H1 (cell line): ENCODE data around the gene KIF27. TPM values are rescaled to one million over a fixed set of nuclear protein-coding genes. Genes with fewer than 3 reads are reported as not detected.

Experiments used
- CTCF ChIA-PET: fragments of 300-600 bp; sonication (Branson Sonifier 250); formaldehyde crosslinking; loops from one replicate; lab custom pipeline; 2021; ENCODE audit not compliant: partially characterized antibody; lab: Charles Lee
- POLR2A ChIA-PET: fragments of 300-600 bp; sonication (Branson Sonifier 250); formaldehyde crosslinking; loops from one replicate; lab custom pipeline; 2021; ENCODE audit warnings: inconsistent platforms; ENCODE audit not compliant: partially characterized antibody; lab: Charles Lee
- DNase-seq, 2 experiments: peaks; one replicate each; pipeline versions ENCODE4 v3.0.0 to v3.0.0-alpha.2; 2010 to 2022; ENCODE audit warnings: low spot score in 2 of 2, low read depth in 1 of 2, mixed read lengths in 1 of 2
- FAIRE-seq: peaks from 2 replicates; lab custom pipeline; 2011; peaks lifted over from hg19 to GRCh38; lab: Jason Lieb, UNC
- H2AFZ ChIP-seq: 2 replicates; pipeline ENCODE4 v1.8.1; 2012; ENCODE audit warnings: low read length, inconsistent platforms
- H2AK5ac ChIP-seq: 2 replicates; pipeline ENCODE4 v1.6.1; 2013; ENCODE audit warnings: low read depth, low read length
- H2BK120ac ChIP-seq: replicated peaks from 2 replicates; pipeline ENCODE3; 2013; ENCODE audit warnings: low read depth, low read length, inconsistent platforms
- H2BK12ac ChIP-seq: 2 replicates; pipeline ENCODE4 v1.6.1; 2013; ENCODE audit warnings: low read depth, low read length
- H2BK15ac ChIP-seq: 2 replicates; pipeline ENCODE4 v1.6.1; 2013; ENCODE audit warnings: low read length
- H2BK20ac ChIP-seq: 2 replicates; pipeline ENCODE4 v1.6.1; 2013; ENCODE audit warnings: low read length
- H2BK5ac ChIP-seq: 2 replicates; pipeline ENCODE4 v1.6.1; 2013; ENCODE audit warnings: low read depth, low read length
- H3K14ac ChIP-seq: 2 replicates; pipeline ENCODE4 v1.6.1; 2013; ENCODE audit warnings: inconsistent platforms; ENCODE audit not compliant: insufficient read length
- H3K18ac ChIP-seq: 2 replicates; pipeline ENCODE4 v1.6.1; 2013; ENCODE audit warnings: low read length; ENCODE audit errors: extremely low read depth
- H3K23ac ChIP-seq: 2 replicates; pipeline ENCODE4 v1.6.1; 2013; ENCODE audit warnings: inconsistent platforms; ENCODE audit not compliant: insufficient read length
- H3K23me2 ChIP-seq: 2 replicates; pipeline ENCODE4 v1.6.1; 2013; ENCODE audit warnings: low read depth, low read length
- H3K27ac ChIP-seq: 2 replicates; pipeline ENCODE4 v1.6.1; 2011; ENCODE audit warnings: low read depth, low read length, inconsistent platforms
- H3K27me3 ChIP-seq, 4 experiments: replicated peaks in 1 of 4; 1 replicate in 1 of 4; 2 replicates in 3 of 4; pipeline versions ENCODE4 v1.6.1 to v1.8.1; 2011 to 2013; ENCODE audit warnings: low read length in 3 of 4, mild to moderate bottlenecking in 3 of 4, inconsistent platforms in 2 of 4, mixed read lengths in 2 of 4, moderate library complexity in 1 of 4; ENCODE audit not compliant: control insufficient read depth in 3 of 4, insufficient read depth in 3 of 4; ENCODE audit errors: extremely low read depth in 1 of 4
- H3K36me3 ChIP-seq, 4 experiments: 2 replicates each; pipeline versions ENCODE4 v1.6.1 to v1.8.1; 2011 to 2013; ENCODE audit warnings: mild to moderate bottlenecking in 4 of 4, low read length in 3 of 4, moderate library complexity in 2 of 4, control low read depth in 1 of 4, inconsistent platforms in 1 of 4; ENCODE audit not compliant: insufficient read depth in 4 of 4, control insufficient read depth in 2 of 4
- H3K4ac ChIP-seq: replicated peaks from 2 replicates; pipeline ENCODE3; 2013; ENCODE audit warnings: low read length, low read depth, mixed read lengths, inconsistent platforms; ENCODE audit not compliant: insufficient read length
- H3K4me1 ChIP-seq, 4 experiments: replicated peaks in 1 of 4; 1 replicate in 1 of 4; 2 replicates in 3 of 4; pipeline versions ENCODE4 v1.6.1 to v1.8.1; 2011 to 2013; ENCODE audit warnings: low read length in 3 of 4, inconsistent platforms in 2 of 4, mixed read lengths in 1 of 4; ENCODE audit not compliant: insufficient read depth in 4 of 4, control insufficient read depth in 3 of 4
- H3K4me2 ChIP-seq, 2 experiments: 2 replicates each; pipeline versions ENCODE4 v1.6.1 to v1.8.1; 2011 to 2013; ENCODE audit warnings: low read depth in 2 of 2, low read length in 2 of 2, control low read depth in 1 of 2, inconsistent platforms in 1 of 2, mild to moderate bottlenecking in 1 of 2; ENCODE audit not compliant: insufficient read depth in 1 of 2
- H3K4me3 ChIP-seq, 4 experiments: fragments of 200-600, 300-600 bp in 1 of 4; sonication (generic), shearing (Covaris generic), sonication (Bioruptor Twin) in 1 of 4; 2 replicates each; pipeline versions ENCODE4 v1.5.1 to v1.8.1; 2011 to 2016; ENCODE audit warnings: low read length in 4 of 4, low read depth in 3 of 4, control low read depth in 2 of 4, inconsistent platforms in 2 of 4, mild to moderate bottlenecking in 2 of 4, mixed read lengths in 1 of 4, moderate library complexity in 1 of 4; ENCODE audit not compliant: insufficient read depth in 2 of 4; ENCODE audit errors: extremely low read depth in 1 of 4
- H3K56ac ChIP-seq: replicated peaks from 2 replicates; pipeline ENCODE3; 2013; ENCODE audit warnings: low read depth, mild to moderate bottlenecking, mixed read lengths, low read length, inconsistent platforms; ENCODE audit not compliant: insufficient read length
- H3K79me1 ChIP-seq: 2 replicates; pipeline ENCODE4 v1.6.1; 2013; ENCODE audit warnings: low read depth, low read length, control low read depth
- H3K79me2 ChIP-seq, 2 experiments: 2 replicates each; pipeline versions ENCODE4 v1.6.1 to v1.8.1; 2012 to 2013; ENCODE audit warnings: low read length in 2 of 2, mild to moderate bottlenecking in 2 of 2, inconsistent platforms in 1 of 2; ENCODE audit not compliant: insufficient read depth in 2 of 2, control insufficient read depth in 1 of 2
- H3K9ac ChIP-seq, 4 experiments: replicated peaks in 1 of 4; 1 replicate in 1 of 4; 2 replicates in 3 of 4; pipeline versions ENCODE4 v1.6.1 to v1.8.1; 2011 to 2013; ENCODE audit warnings: low read depth in 3 of 4, low read length in 3 of 4, control low read depth in 2 of 4, mild to moderate bottlenecking in 2 of 4, moderate library complexity in 2 of 4, inconsistent platforms in 1 of 4; ENCODE audit errors: extremely low read depth in 1 of 4
- H3K9me3 ChIP-seq, 2 experiments: 2 replicates each; pipeline versions ENCODE4 v1.6.1 to v1.8.1; 2012 to 2013; ENCODE audit warnings: mild to moderate bottlenecking in 2 of 2, moderate library complexity in 2 of 2, control low read depth in 1 of 2, inconsistent platforms in 1 of 2, low read depth in 1 of 2, low read length in 1 of 2, mixed read lengths in 1 of 2; ENCODE audit not compliant: insufficient read depth in 2 of 2
- H4K20me1 ChIP-seq, 2 experiments: replicated peaks in 1 of 2; 2 replicates each; pipeline versions ENCODE3 to v1.8.1; 2011 to 2013; ENCODE audit warnings: inconsistent platforms in 2 of 2, low read length in 2 of 2, mild to moderate bottlenecking in 1 of 2; ENCODE audit not compliant: insufficient read depth in 2 of 2, control insufficient read depth in 1 of 2
- H4K5ac ChIP-seq: 2 replicates; pipeline ENCODE4 v1.6.1; 2013; ENCODE audit warnings: low read length, low read depth, mixed read lengths, inconsistent platforms; ENCODE audit not compliant: insufficient read length
- H4K8ac ChIP-seq: 2 replicates; pipeline ENCODE4 v1.8.0; 2013; ENCODE audit warnings: mild to moderate bottlenecking, moderate library complexity, low read length, inconsistent platforms; ENCODE audit not compliant: insufficient read depth; ENCODE audit errors: extremely low read depth
- H4K91ac ChIP-seq: replicated peaks from 2 replicates; pipeline ENCODE3; 2013; ENCODE audit warnings: low read length, mixed read lengths, inconsistent platforms; ENCODE audit not compliant: insufficient read length
- BACH1 ChIP-seq: IDR thresholded peaks from 2 replicates; pipeline ENCODE4 v1.6.1; 2012; ENCODE audit warnings: low read length, improper control_type of control experiment
- CEBPB ChIP-seq: IDR thresholded peaks from 2 replicates; pipeline ENCODE4 v1.6.1; 2012; ENCODE audit warnings: low read depth, low read length
- CHD1 ChIP-seq: IDR thresholded peaks from 2 replicates; pipeline ENCODE4 v1.6.1; 2012; ENCODE audit warnings: low read depth, low read length, improper control_type of control experiment
- CREB1 ChIP-seq: IDR thresholded peaks from 2 replicates; pipeline ENCODE4 v1.6.1; 2012; ENCODE audit warnings: inconsistent platforms
- EGR1 ChIP-seq: IDR thresholded peaks from 2 replicates; pipeline ENCODE4 v1.6.1; 2011; ENCODE audit warnings: low read depth, low read length, borderline replicate concordance
- EZH2 ChIP-seq: fragments of 200-600 bp; sonication (generic); IDR thresholded peaks from 2 replicates; pipeline ENCODE4 v1.7.1; 2012; ENCODE audit warnings: low read depth, mild to moderate bottlenecking, moderate library complexity, low read length, inconsistent platforms; ENCODE audit not compliant: severe bottlenecking
- GTF2F1 ChIP-seq: IDR thresholded peaks from 2 replicates; pipeline ENCODE4 v1.6.1; 2012; ENCODE audit warnings: low read depth, low read length, improper control_type of control experiment, borderline replicate concordance
- HDAC2 ChIP-seq, 2 experiments: fragments of 300-600 bp in 1 of 2; sonication (generic) in 1 of 2; IDR thresholded peaks; 2 replicates each; pipeline ENCODE4 v1.6.1; 2011 to 2012; ENCODE audit warnings: low read depth in 2 of 2, low read length in 2 of 2, mild to moderate bottlenecking in 2 of 2, moderate library complexity in 2 of 2, borderline replicate concordance in 1 of 2, inconsistent platforms in 1 of 2
- HDAC6 ChIP-seq: IDR thresholded peaks from one replicate; pipeline ENCODE4 v1.7.1; 2012; ENCODE audit warnings: low read depth, mild to moderate bottlenecking, inconsistent platforms, low read length, moderate library complexity
- POLR2A ChIP-seq, 2 experiments: IDR thresholded peaks; 1 replicate in 1 of 2; 2 replicates in 1 of 2; pipeline ENCODE4 v1.6.1; 2011; ENCODE audit warnings: low read depth in 2 of 2, low read length in 2 of 2, mild to moderate bottlenecking in 2 of 2; ENCODE audit errors: control extremely low read depth in 1 of 2
- SAP30 ChIP-seq: fragments of 300-600 bp; sonication (generic); IDR thresholded peaks from 2 replicates; pipeline ENCODE4 v1.7.1; 2012; ENCODE audit warnings: low read length, moderate library complexity, mild to moderate bottlenecking, inconsistent platforms; ENCODE audit not compliant: insufficient read depth, insufficient replicate concordance
- SIRT6 ChIP-seq: IDR thresholded peaks from one replicate; pipeline ENCODE4 v1.7.1; 2012; ENCODE audit warnings: low read length, inconsistent platforms
- SIX5 ChIP-seq: IDR thresholded peaks from 2 replicates; pipeline ENCODE4 v1.6.1; 2011; ENCODE audit warnings: mild to moderate bottlenecking, low read depth, low read length
- TAF1 ChIP-seq: IDR thresholded peaks from 2 replicates; pipeline ENCODE4 v1.6.1; 2011; ENCODE audit warnings: mild to moderate bottlenecking, low read depth, low read length
- WGBS, 2 experiments: shearing (Covaris generic) in 1 of 2; methylation state at CpG; one replicate each; pipeline versions ENCODE4 v1.1.6 to v1.1.7; 2013 to 2015; ENCODE audit warnings: low lambda C conversion rate in 2 of 2, mixed read lengths in 2 of 2, inconsistent platforms in 1 of 2, low coverage in 1 of 2, missing lambda C conversion rate in 1 of 2; ENCODE audit not compliant: insufficient replicate concordance in 2 of 2, insufficient coverage in 1 of 2, insufficient read length in 1 of 2; ENCODE audit errors: extremely low coverage in 1 of 2, missing lambda C conversion rate in 1 of 2; 5-methylcytosine and 5-hydroxymethylcytosine counted together
- polyA plus RNA-seq, 7 experiments: library from polyadenylated mRNA; depleted of rRNA in 3 of 7; stranded (reverse) in 5 of 7; unstranded in 2 of 7; fragments of >200 nt in 5 of 7; fragments of 200-250 nt in 2 of 7; gene quantifications; 1 replicate in 5 of 7; 2 replicates in 1 of 7; 4 replicates in 1 of 7; pipeline versions ENCODE4 v1.2.1 to v1.2.3, GENCODE V29; 2011 to 2013; ENCODE audit warnings: missing spikeins in 2 of 7, mixed read lengths in 2 of 7
- total RNA-seq: library from RNA; stranded (reverse); fragmentation: NEBNext Ultra II Directional; extraction: Animal tissue kit (Norgen Biotek cat#: 25700); gene quantifications from 2 replicates; pipeline ENCODE4 v1.2.1, GENCODE V29; 2021

The KIF27 gene
- total and polyA plus RNA-seq, 2 of the 8 experiments (the other 6 are each of a cell fraction or from before 2014, with no cell fraction given): 0.47 to 7.0 TPM

DNA sequence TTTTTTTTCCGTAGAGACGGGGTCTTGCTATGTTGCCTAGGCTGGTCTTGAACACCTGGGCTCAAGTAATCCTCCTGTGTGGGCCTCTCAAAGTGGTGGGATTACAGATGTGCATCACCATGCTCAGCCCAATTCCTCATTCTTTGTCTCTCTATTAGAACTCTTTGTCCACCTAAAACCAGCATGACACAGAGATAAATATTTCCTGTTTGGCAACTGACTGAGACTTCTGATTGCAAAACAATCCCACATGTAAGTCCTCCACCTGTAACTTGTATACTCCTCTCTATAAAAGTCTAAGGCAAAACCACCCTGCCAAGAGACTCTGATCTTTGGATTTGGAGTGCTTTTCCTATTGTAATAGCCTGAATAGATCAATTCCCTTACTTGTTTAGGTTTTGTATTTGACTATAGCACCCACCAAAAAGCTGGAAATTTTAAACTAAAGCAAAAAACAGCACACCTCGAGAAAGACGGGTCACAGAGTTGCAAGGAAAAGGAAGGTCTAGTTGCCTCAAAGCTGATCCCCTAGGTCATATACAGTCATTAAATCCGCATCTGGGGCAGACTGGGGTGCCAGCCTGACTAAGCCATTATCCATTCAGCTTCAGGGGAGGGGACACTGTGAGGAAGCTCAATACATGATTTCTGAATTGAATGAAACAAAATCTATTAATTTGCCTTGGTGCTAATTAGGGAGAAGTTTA, 13.5 kb upstream of the KIF27 start:
- ChIA-PET CTCF (interaction anchor here (1.0 to 2.9 kb wide), 4 partner anchors 10 to 360 kb away, joined by 3 to 9 read pairs (median 4); partner anchors contain the start of gene KIF27), POLR2A (interaction anchor here (1.2 kb wide), 2 partner anchors 14 to 45 kb away, joined by 4 to 5 read pairs; partner anchors contain the start of genes HNRNPK and KIF27)
- Histone ChIP-seq H3K36me3 (no peaks in the 10 kb centered on the region), H4K91ac (no peak overlapping the region), H3K27me3 (no peaks in the 10 kb centered on the region), H3K18ac (no peak overlapping the region), H2AFZ (peak overlapping the region; percentile 77; the same call in 1 of the 2 replicates), H2BK12ac (no peak overlapping the region), H4K8ac (no peak overlapping the region), H2BK20ac (no peak overlapping the region), H4K5ac (no peak overlapping the region), H3K4ac (no peak overlapping the region), H3K9me3 (no peaks in the 10 kb centered on the region), H3K27ac (no peak overlapping the region), H2BK15ac (no peak overlapping the region), H2AK5ac (no peak overlapping the region), H2BK5ac (no peak overlapping the region), H3K79me1 (no peaks in the 10 kb centered on the region), H3K4me1 (peaks cover 0 to 6% (median 2%) of the 10 kb centered on the region in 4 experiments; a peak in 4 of 7 replicates), H3K4me2 (peak overlapping the region in 1 of 2 experiments; percentile 3; a peak in 1 of 4 replicates), H3K23me2 (no peaks in the 10 kb centered on the region), H3K56ac (no peak overlapping the region), H3K23ac (no peak overlapping the region), H4K20me1 (no peaks in the 10 kb centered on the region), H2BK120ac (no peak overlapping the region), H3K4me3 (no peak overlapping the region), H3K79me2 (no peaks in the 10 kb centered on the region), H3K9ac (no peak overlapping the region), H3K14ac (no peak overlapping the region)
- FAIRE-seq (no peak), DNase-seq (no peak)
- WGBS, 2 experiments: 93% methylated on average over 4 of the region's 5 CpGs; no CpG with 5 or more reads in 1 of the 2 experiments
- no peak for TF ChIP-seq SAP30
- no peak for TF ChIP-seq EZH2
- no peak for TF ChIP-seq CHD1
- TF ChIP-seq HDAC2 (IDR thresholded peaks at IDR 0.05; ENCODE audit: borderline replicate concordance in 1 of 2, low read depth in 2 of 2, low read length in 2 of 2): no peak
- TF ChIP-seq BACH1: no peak
- TF ChIP-seq CEBPB: no peak
- no peak for TF ChIP-seq SIRT6
- TF ChIP-seq SIX5: no peak
- TF ChIP-seq TAF1: no peak
- no peak for TF ChIP-seq CREB1
- TF ChIP-seq EGR1: no peak
- no peak for TF ChIP-seq HDAC6
- no peak for TF ChIP-seq GTF2F1
- TF ChIP-seq POLR2A (IDR thresholded peaks at IDR 0.05; ENCODE audit: control extremely low read depth in 1 of 2, low read depth in 2 of 2, low read length in 2 of 2): no peak
